Inflammatory macrophage treated with lipopolysaccharide for 1 hour (primary cell): ENCODE measurements around the gene KLHL7.

Source experiments
- DNase-seq, 2 donors: peaks; one replicate each; pipeline ENCODE4 v3.0.0-alpha.2; 2020 to 2022

Gene KLHL7

GRCh38 chr7:23105644-23106056, at the start of gene KLHL7:
Gene KLHL7, plus strand, starts transcription at chr7:23105785. Its CDS starts 242 bp downstream, at chr7:23106027.
- peak; percentile 88 to 94 for DNase-seq

GRCh38 chr7:23058408-23059096, 47.0 kb upstream of the KLHL7 start:
- peak in 1 of 2 donors; percentile 12 for DNase-seq

- no peak for DNase-seq
These were observed 44.3 kb upstream of the KLHL7 start for GRCh38 chr7:23061327-23061726.

GRCh38 chr7:23062452-23062851, 43.1 kb upstream of the KLHL7 start:
- peak; percentile 54 to 61 for DNase-seq

- DNase-seq: no peak
These were observed 39.6 kb upstream of the KLHL7 start for GRCh38 chr7:23065974-23066373.

- peak in 1 of 2 donors; percentile 22 for DNase-seq
These were observed 38.3 kb upstream of the KLHL7 start for GRCh38 chr7:23067271-23067670.

GRCh38 chr7:23072048-23072447, 33.5 kb upstream of the KLHL7 start:
- no peak for DNase-seq

- DNase-seq: no peak
These were observed 32.7 kb upstream of the KLHL7 start for GRCh38 chr7:23072922-23073321.

- DNase-seq: no peak
These were observed 30.9 kb upstream of the KLHL7 start for GRCh38 chr7:23074443-23075261.

- no peak for DNase-seq
These were observed 30.0 kb upstream of the KLHL7 start for GRCh38 chr7:23075571-23075970.

- no peak for DNase-seq
These were observed 28.8 kb upstream of the KLHL7 start for GRCh38 chr7:23076772-23077171.

- DNase-seq: no peak
These were observed 12.5 kb upstream of the KLHL7 start for GRCh38 chr7:23093111-23093510.

- peak; percentile 33 to 42 for DNase-seq
These were observed 12.0 kb upstream of the KLHL7 start for GRCh38 chr7:23093546-23093945.

- DNase-seq: no peak
These were observed 8.9 kb upstream of the KLHL7 start for GRCh38 chr7:23096518-23097290.

GRCh38 chr7:23098029-23098428, 7.6 kb upstream of the KLHL7 start:
- DNase-seq: no peak

- no peak for DNase-seq
These were observed 7.1 kb upstream of the KLHL7 start for GRCh38 chr7:23098460-23098859.

GRCh38 chr7:23100697-23101096, 4.9 kb upstream of the KLHL7 start:
- DNase-seq: no peak

GRCh38 chr7:23105086-23105643, 420 bp upstream of the KLHL7 start:
- peak in 1 of 2 donors; percentile 4 for DNase-seq

GRCh38 chr7:23106057-23106822, 655 bp downstream of the KLHL7 start:
- peak; percentile 27 to 45 for DNase-seq

- DNase-seq: peak in 1 of 2 donors; percentile 2
These were observed 1.5 kb downstream of the KLHL7 start for GRCh38 chr7:23106823-23107663.

- DNase-seq: no peak
These were observed 2.2 kb downstream of the KLHL7 start for GRCh38 chr7:23107781-23108180.
